HG03108 (cell line): ENCODE data around the gene RNASEH2B.

Experiments
- ATAC-seq: cut with Tn5 transposase; IDR thresholded peaks from one replicate; pipeline ENCODE4 v1.9.1; 2021; ENCODE audit warnings: moderate library complexity; ENCODE audit not compliant: unreplicated experiment

Gene RNASEH2B

DNA sequence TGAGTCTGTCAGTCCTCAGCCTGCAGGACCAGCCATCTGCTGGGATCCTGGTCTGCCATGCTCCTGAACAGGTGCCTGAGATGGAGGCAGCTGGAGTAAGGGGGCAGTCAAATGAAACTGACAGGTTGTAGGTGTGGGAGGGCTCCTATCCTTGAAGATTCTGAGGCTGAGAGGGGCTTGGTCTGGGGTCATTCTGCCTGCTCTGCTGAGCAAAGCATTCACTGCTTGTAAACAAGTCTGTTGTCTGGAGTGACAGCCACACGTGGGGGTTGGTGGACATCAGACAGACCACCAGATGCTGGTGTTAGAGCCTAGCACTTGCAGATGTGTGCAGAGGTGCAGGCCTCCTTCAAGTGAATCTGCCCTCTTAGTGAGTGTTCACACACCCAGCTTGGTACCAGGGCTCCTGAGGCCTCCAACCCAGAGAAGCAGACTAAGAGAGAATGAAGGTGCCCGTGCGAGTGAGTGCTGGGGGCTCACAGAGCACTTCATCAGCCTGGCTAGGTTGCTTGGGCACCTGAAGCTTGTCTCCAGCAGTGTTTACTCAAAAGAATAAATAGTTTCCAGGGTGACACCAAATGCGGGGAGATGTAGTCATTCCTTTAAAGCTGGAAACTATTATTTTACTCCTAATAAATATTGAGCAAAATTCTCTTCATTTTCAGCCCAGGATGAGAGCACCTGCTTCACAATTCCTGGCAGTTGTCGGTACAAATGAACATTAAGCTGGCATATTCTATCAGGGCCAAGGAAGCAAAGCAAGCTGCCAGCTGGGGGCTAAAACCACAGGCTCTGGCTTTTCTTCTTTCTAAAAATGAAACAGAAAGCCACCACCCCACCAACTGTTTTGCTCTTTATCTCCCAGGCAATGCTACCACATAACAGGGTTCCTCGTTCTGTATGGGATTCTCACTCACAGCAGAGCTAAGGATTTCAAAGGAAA, 82.3 kb downstream of the RNASEH2B start:
- peak; percentile 78 for ATAC-seq

DNA sequence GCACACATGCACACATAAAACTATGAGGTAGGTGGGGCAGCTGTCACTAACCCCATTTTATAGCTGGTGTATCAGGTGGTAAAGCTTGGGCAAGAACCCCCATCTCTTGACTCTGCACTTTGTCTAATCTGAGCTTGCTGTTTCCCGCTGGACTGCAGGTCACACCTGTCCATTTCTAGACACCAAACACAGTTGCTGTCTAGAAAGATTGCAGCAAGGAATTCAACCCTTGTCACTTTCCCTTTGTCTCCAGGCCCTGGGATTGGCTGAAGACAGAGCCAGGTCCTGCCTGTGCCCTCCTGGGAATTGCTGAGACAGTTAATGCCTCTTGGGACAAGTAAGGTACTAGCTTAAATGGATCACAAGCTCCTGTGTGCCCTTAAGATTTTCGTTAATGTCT, 83.8 kb downstream of the RNASEH2B start:
- no peak for ATAC-seq

DNA sequence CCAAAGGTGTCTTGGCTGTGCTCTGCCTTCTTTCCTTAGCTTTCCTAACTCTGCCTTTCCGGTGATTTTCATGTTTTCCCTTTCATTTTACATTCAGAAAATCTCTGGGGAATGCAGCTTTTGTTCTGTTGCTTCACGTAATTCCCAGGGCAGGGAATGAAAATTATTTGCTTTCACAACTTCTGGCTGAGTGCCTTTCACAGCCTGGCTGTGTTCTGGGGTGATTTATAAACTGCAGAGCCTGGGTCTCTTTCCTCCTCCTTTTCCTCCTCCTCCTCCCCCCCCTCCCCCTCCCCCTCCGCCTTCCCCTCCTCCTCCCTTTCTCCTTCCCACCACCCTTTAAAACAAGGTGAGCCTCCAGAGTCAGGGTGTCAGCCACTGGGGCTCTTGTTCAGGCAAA, 84.3 kb downstream of the RNASEH2B start:
- no peak for ATAC-seq

DNA sequence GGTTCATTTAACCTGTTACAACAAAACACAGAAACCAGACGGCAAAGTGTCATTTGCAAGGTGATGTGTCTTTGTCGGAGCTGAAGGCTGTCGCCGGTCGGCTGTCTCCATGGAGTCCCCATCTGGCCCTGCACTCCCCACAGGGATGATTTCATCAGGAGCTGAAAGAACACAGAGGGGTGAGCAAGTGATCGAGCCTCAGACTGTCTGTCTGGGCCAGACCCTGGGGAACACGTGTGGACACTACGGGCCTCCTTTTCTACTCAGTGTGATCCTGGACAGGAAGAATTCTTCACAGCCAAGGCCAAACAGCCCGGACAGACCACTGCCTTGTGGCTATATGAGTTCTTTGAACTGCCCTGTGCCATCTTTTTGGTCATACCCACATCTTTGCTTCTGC, 85.1 kb downstream of the RNASEH2B start:
- ATAC-seq = no peak

DNA sequence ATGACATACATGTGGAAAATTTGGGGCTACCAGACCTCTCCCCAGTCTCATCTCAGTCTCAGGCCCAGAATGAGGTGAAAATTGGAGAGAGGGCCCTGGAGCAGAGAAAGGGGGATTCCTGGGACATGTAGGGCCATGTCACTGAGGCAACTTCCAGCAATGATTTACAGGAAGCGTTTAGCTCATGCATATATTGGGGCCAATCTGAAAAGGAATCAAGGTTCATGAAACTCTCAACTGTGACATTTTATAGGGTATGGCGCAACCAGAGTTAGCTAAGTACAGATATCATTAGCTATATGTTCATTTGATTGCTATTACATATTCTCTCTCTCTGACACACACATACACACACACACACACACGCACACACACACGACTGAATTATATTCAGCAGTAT, 86.3 kb downstream of the RNASEH2B start:
- ATAC-seq = no peak

DNA sequence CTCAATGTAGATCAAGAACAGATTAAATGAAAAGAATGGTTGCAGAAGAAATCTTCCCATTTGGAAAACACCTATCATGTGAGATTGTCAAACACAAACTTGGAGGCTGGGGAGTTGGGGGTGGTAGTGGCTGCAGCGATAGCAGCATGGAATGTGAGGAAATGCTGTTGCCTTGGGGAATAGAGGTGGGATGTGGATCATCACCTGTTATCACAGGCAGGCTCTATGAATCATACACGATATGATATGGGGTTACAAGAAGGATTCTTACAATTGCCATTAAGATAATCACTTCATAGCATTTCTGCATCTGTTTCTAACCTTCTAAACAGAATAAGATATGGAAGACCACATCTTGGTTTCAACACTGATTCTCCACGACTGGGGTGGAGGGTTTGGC, 88.7 kb downstream of the RNASEH2B start:
- ATAC-seq = no peak

DNA sequence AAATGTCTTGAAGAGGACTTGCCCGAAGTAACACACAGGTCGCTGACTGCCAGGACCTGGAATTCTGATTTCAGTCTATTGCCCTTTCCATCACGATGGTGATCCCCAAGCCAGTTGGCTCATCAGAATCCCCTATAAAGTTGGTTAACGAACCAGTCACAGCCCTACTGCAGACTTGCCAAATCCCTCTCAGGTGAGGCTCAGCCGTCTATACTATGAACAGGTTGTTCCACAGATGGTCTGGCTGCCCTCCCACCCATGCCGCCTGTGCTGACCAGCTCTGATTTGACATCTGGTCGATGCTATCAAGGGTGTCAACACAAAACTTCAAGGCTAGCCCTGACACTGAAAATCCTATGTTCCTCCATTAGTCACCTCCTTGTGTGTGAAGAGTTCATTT, 90.0 kb downstream of the RNASEH2B start:
- no peak for ATAC-seq

DNA sequence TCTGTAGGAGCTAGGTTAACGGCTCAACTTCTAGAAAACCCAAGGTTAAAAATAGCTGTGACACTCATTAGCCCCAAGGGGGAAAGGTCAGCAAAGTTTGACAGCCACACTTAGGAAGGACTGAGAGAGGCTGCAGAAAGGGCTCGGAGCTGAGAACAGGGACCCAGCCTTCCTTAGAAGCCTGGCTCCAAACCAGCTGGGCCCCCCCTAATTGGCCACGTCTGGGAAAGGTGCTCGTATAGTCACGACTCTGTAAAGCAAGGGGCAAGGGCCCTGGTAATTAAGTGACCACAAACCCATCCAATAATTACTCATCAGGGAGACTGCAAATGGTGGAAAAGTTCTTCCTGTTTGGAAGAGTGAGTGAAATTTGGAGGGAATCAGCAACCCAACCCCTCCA, 90.5 kb downstream of the RNASEH2B start:
- ATAC-seq = no peak

DNA sequence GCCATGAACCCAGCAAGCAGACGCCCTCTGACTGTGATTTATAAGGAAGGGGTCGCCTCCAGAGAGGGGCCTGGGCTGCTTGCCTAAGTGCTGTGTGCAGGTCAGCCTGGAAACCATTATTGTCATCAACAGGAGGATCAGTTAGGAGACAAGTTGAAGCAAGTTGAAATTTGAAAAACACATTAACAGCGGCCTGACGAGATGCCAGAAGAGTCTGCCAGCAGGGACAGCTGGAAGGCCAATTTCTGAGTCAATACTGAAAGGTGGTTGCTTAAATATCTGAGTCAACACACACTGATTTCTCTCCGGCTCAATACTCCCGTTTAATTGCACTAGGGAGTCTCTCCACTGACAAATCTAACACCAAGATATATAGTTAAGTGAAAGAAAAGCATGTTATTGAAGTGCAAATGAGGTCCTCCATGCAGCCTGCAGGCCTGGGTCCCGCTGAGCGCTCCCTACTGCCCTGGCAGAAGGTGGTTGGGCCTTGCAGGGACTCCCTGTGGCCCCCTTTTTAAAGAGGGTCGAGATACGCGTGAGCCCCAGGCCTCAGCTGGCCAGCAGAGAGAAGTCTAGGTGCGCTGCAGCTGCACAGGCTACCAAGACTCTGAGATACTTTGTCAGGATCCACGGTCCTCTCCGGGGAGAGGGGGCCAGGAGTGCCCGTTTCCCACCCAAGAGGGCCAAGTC, 91.1 kb downstream of the RNASEH2B start:
- no peak for ATAC-seq

DNA sequence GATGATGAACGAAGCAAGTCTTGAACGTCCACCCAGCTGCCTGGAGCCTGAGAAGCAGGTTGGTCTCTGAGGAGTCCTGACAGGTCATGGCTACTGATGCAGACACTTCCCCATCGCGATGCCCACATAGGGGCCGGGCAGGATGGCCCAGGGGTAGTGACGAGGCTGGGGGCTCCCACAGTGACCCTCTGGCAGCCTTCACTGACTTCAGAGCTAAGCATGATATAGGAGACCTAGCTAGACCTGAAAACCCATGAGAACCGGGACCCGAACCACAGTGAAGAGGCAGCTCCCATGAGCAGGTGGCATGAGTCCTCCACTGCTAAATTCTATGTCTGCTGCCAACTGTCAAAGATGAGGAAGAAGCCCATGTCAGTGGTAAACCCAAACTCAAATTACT, 91.7 kb downstream of the RNASEH2B start:
- no peak for ATAC-seq

DNA sequence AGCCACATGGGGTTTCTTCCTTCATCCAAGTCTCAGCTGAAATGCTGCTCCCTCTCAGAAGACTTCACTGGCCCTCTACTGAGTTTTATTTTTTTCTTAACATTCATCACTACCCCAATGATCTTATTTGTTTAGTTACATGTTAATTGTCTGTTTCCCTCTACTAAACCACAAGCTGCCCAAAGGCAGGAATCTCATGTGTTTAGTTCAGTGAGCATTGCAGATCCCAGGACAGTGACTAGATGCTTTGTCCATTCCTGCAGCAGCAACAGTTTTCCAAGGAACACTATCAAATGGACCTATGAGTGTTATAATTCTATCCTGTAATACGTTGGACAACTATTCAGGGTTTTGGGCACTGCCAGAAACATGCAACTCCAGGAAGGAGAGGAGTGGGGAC, 93.1 kb downstream of the RNASEH2B start:
- ATAC-seq = no peak

DNA sequence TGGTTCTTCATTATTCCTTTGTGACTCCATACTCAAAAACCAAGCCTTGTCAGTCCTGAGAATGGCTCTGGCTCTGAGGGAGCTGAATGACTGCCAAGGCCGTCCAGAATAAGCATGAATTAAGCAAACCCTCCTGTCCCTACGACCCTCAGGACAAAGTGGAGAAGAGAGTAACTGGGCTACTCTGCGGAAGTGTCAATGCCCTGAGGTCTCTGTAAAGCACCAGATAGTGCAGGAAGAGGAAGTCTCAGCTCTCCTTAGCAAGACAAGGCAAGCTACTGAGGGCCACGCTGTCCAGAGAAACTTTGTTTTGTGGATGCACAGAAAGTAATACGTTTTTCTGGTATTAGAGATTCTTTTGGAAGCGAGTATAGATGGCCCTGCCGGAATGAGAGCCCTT, 94.1 kb downstream of the RNASEH2B start:
- ATAC-seq = no peak

DNA sequence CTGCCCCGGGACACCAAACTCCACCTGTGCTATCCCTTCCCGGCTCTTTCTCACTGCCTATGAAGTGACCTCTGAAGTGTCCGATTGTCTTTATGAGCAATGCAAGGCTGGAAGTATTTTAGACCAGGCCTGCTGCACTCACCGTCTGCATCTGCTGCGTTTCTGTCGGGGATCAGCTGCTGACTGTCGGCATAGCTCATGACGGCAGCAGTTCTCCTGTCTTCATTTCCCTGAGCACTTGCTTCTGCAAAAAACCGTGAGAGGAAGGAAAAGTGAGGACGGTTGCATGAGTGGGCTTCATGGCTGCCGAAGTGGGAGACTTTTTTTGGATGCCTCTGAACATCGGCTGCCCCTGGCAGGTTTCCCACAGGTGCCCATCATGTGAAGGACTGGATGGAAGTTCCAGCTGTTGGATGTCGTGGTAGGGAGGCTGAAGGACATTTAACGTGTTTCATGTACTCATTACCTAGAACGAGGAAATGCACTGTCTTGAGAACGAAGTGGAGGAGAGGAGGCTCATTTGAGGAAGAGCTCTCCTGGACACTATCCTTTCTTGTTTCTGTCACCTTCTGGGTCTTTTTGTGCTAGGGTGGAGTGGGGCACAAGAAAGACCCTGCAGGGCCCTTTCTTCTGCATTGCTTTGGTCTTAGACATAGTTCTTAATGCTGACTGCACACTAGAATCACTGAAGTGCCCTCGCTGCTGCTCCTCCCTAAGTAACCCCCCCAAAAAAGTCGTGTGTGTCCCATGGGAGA, 94.7 kb downstream of the RNASEH2B start:
- ATAC-seq = no peak

DNA sequence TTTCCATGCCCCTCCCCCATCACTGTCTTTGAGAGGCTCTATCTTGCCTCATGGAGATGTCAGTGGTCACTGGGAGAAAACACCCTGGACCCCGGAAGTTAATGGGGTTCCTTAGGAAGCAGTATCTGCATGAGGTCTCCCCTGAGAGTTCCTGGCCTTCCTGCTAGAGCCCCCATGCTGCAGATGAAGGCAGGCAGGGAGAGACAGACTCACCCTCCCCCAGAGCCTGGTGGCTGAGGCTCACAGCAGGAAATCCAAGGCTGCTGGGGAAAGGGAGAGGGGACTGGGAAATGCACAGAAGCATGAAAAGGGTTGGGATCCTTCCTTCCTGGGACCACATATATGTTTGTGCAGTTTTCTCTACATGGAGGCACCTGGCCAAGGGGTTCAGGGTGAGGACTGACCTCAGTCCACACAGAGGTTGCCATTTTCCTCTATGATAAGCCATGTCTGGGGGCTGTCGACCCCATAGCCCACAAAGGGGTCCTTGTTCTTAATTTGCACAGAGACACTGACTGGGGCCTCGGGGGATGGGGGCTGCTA, 95.4 kb downstream of the RNASEH2B start:
- ATAC-seq = no peak

DNA sequence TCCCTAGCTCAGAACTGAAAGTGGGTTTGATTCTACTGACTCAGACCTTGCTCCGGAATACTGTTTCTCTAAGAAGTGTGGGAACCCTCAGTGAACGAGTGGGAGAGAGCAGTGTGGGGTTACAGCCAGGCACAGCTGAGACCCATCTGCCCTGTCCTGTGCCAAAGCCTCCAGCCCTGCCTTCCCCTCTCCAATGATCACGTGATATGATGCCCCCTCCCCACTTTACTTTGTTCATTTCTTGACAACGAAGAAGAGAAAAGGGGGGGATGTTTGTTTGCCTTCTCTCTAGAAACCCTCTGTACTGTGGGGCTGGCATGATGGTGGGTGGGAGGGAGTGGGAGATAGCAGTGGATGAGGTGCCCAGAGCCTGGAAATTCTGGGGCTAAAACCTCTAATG, 96.0 kb downstream of the RNASEH2B start:
- ATAC-seq = no peak
